Right ventricle myocardium superior (tissue), 1 donor: ENCODE results near the gene CCL23. TPM values are rescaled to one million over a fixed set of nuclear protein-coding genes. Genes with fewer than 3 reads are reported as not detected.
"Not testable (repeated sequence)": the region's sequence is repeated elsewhere in the genome, so short reads cannot be mapped to it uniquely, and the experiment has no call there.

Source experiments
- ATAC-seq: fragments of 200-7000 bp; cut with Tn5 transposase; one replicate; pipeline ENCODE4 v1.9.1; 2020; ENCODE audit warnings: mild to moderate bottlenecking; ENCODE audit not compliant: poor library complexity
- DNase-seq: peaks from one replicate; pipeline ENCODE4 v3.0.0-alpha.2; 2020
- intact Hi-C: fragments of 100-400 bp; cut with DNase I; formaldehyde crosslinking; loops from one replicate; pipeline ENCODE4 v1.11.2; 2022
- long read RNA-seq: library from polyadenylated mRNA; unstranded; transcript quantifications from one replicate; pipeline ENCODE4 v2.0.0, GENCODE V29; 2021
- total RNA-seq: library from RNA; stranded (reverse); fragmentation: NEBNext Ultra II Directional; extraction: Animal tissue kit (Norgen Biotek cat#: 25700); gene quantifications from one replicate; pipeline ENCODE4 v1.2.1, GENCODE V29; 2021
- donor health status: DM: no; HTN: yes; CAD: no; lungs with severe emphysema.

CCL23 gene
- total RNA-seq: not detected
- long read RNA-seq: 0 reads

- DNase-seq (no peak), ATAC-seq (peak; percentile 38)
- intact Hi-C loops: no loop called here
These were observed at the start of gene CCL23 for GRCh38 chr17:36017799-36018198. CCL23 (minus strand) TSS chr17:36017972; CDS start chr17:36017897, 75 bp downstream.

GRCh38 chr17:36066365-36066985, 48.7 kb upstream of the CCL23 start:
- DNase-seq (no peak), ATAC-seq (peak; percentile 36)
- intact Hi-C loops: no loop called here

- ATAC-seq: no peak
- intact Hi-C loops: no loop called here
- no peak for DNase-seq
These were observed 46.2 kb upstream of the CCL23 start, which contains the start of gene CCL18 for GRCh38 chr17:36063786-36064541. CCL18 (plus strand) TSS chr17:36064272; CDS start chr17:36064343, 71 bp downstream.

DNA sequence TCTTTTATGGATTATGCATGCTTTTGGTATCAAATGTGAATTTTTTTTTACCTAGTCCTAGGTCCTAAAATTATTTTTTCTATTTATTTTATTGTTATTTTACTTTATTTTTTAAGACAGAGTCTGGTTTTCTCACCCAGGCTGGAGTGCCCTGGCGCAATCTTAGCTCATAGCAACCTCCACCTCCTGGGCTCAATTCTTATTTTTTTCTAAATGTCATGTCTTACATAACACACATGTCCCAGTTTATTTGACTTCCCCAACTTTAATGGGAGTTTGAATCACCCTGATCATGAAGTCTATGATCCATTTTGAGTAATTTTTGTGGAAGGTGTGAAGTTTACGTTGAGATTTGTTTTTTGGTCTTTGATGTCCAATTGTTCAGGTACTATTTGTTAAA, 43.0 kb upstream of the CCL23 start:
- ATAC-seq (no peak), DNase-seq (no peak)
- intact Hi-C loops: no loop called here

- ATAC-seq: no peak
- intact Hi-C loops: no loop called here
- no peak for DNase-seq
These were observed 41.6 kb upstream of the CCL23 start for GRCh38 chr17:36059406-36059805.

- no peak for ATAC-seq
- intact Hi-C loops: no loop called here
- DNase-seq: no peak
These were observed 40.1 kb upstream of the CCL23 start for GRCh38 chr17:36057911-36058310.

- DNase-seq (no peak), ATAC-seq (no peak)
- intact Hi-C loops: no loop called here
These were observed 38.2 kb upstream of the CCL23 start for GRCh38 chr17:36055921-36056520.

DNA sequence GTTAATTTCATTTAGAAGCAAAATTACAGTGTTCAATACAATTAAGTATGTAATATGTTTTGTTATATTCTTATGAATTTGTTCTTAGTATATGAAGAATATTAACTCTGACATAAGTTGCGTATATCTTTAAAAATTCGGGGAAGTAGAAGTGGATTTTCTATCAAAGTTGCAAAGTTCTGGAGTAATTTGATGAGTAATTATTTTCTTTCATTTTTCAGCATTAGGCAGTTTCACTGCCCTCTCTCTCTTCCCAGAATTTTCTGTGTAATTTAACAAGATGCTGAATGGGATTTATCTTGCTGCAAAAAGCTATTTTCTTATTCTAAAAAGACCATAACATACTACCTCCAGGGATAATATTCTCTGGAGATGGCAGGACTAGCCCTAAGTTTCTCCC, 37.4 kb upstream of the CCL23 start:
- DNase-seq (no peak), ATAC-seq (no peak)
- intact Hi-C loops: no loop called here

GRCh38 chr17:36049643-36050042, 31.9 kb upstream of the CCL23 start:
- intact Hi-C loops: no loop called here
- ATAC-seq (no peak), DNase-seq (no peak)

- DNase-seq: no peak
- intact Hi-C loops: no loop called here
- no peak for ATAC-seq
These were observed 30.3 kb upstream of the CCL23 start for GRCh38 chr17:36048066-36048465.

DNA sequence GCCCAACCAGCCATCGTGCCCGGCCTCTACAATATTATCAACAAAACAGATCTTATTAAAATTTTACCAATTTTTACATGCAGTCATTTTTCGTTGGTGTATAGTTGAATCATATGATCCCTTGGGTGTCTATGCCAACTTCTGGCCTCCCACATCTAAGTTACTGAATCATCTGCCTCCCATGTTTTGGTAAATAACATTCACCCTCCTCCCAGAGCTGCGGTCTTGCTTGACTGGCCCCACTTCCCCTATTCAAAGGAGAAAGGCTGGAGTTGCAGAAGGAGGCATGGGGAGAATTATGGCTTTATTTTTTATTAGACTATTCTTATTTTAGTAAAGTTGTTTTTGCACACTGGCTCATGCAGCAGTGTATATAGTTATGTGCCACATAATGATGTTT, 18.5 kb upstream of the CCL23 start:
- no peak for DNase-seq
- ATAC-seq: no peak
- intact Hi-C loops: no loop called here

DNA sequence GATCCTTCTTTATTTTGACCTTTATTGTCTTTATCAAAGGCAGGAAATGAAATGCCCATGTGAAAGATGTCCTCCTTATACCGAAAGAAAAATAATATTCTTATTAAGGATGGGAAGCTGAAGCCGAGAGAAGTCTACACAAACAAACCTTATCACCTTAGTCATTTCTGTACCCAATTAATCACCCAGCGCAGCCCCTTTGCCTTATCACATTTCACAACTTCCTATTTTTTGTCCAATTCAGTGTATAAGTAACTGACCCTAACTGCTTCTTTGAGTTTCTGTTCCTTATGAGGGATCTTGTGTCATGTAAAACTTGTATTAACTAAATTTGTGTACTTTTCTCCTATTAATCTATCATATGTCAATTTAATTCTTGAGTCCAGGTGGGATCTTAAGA, 16.4 kb upstream of the CCL23 start:
- ATAC-seq (no peak), DNase-seq (no peak)
- intact Hi-C loops: no loop called here

GRCh38 chr17:36030956-36031355, 13.2 kb upstream of the CCL23 start:
- no peak for DNase-seq
- ATAC-seq: no peak
- intact Hi-C loops: no loop called here

DNA sequence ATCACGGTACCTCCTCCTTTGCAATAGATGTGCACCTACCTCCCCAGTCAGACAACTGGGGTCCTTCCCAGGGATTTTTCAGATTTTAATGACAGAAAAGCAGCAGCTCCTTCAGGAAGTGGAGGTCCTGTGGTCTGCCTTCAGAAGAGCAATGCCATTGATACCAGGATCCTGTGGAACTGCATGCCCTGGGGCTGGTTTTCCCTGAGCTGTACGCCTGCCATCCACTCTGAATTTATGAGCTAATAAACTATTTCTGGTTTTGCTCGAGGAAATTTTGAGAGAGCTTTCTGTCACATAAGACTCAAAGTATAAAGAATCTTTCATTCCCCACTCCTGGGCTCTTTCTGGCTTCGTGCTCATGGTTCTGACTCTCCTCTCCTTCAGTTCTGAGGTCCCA, 10.0 kb upstream of the CCL23 start:
- DNase-seq: no peak
- intact Hi-C loops: no loop called here
- no peak for ATAC-seq

- no peak for DNase-seq
- intact Hi-C loops: no loop called here
- no peak for ATAC-seq
These were observed 6.5 kb upstream of the CCL23 start for GRCh38 chr17:36024106-36024869.

GRCh38 chr17:36019423-36019822, 1.7 kb upstream of the CCL23 start:
- ATAC-seq (no peak), DNase-seq (no peak)
- intact Hi-C loops: no loop called here

DNA sequence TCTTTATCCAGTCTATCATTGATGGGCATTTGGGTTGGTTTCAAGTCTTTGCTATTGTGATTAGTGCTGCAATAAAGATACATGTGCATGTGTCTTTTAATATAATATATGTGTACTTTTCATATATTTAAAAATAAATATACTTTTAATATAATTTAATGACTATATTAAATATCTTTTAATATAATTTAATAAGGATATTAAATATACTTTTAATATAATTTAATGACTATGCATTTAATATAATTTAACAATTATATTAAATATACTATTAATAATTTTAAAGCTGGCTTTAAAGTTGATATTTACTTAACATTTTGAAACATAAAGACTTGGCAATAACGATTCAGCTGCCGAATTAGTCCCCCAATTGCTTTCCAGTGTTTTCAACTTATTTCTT, 1.2 kb downstream of the CCL23 start:
- DNase-seq (no peak), ATAC-seq (no peak)
- intact Hi-C loops: no loop called here

- intact Hi-C loops, DNase-seq, ATAC-seq: not testable (repeated sequence)
These were observed 1.9 kb downstream of the CCL23 start for GRCh38 chr17:36015895-36016294.

DNA sequence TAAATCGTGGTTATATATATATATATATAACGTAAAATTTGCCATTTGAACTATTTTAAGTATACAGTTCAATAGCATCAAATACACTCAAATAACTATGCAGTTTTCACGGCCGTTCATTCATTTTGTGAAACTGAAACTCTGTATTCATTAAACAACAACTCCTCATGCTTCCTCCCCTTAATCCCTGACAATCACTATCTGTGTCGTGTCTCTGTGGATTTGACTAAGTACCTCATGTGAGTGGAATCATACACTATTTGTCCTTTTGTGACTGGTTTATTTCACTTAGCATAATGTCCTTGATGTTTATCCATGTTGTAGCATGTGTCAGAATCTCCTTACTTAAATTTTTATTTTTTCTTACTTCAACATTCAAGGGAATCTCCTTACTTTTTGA, 2.8 kb downstream of the CCL23 start:
- ATAC-seq: no peak
- intact Hi-C loops: no loop called here
- no peak for DNase-seq
